CD8-positive, alpha-beta memory T cell (primary cell): ENCODE measurements around the gene CTTNBP2. TPM values are rescaled to one million over a fixed set of nuclear protein-coding genes. Genes with fewer than 3 reads are reported as not detected.

ENCODE experiments used
- CTCF ChIA-PET: fragments of 350-600 bp; sonication (Branson Sonifier 250); formaldehyde crosslinking; loops from one replicate; lab custom pipeline; 2021; ENCODE audit warnings: antibody characterized with exemption; lab: Charles Lee
- POLR2A ChIA-PET: fragments of 350-600 bp; sonication (Branson Sonifier 250); formaldehyde crosslinking; loops from one replicate; lab custom pipeline; 2021; ENCODE audit warnings: antibody characterized with exemption; lab: Charles Lee
- DNase-seq, 5 donors: peaks; one replicate each; pipeline versions ENCODE4 v3.0.0 to v3.0.0-alpha.2; 2020 to 2022; ENCODE audit warnings: mixed read lengths in 1 of 5
- H3K27ac ChIP-seq: one replicate; pipeline ENCODE4 v1.7.0; 2013; ENCODE audit warnings: low read depth, mild to moderate bottlenecking, low read length, moderate library complexity
- H3K27me3 ChIP-seq: 2 replicates; pipeline ENCODE4 v1.7.0; 2013; ENCODE audit warnings: low read length, mild to moderate bottlenecking; ENCODE audit not compliant: insufficient read depth, poor library complexity, severe bottlenecking
- H3K36me3 ChIP-seq: 2 replicates; pipeline ENCODE4 v1.7.0; 2013; ENCODE audit warnings: mild to moderate bottlenecking, low read length, moderate library complexity; ENCODE audit not compliant: insufficient read depth
- H3K4me1 ChIP-seq: 2 replicates; pipeline ENCODE4 v1.7.0; 2013; ENCODE audit warnings: mild to moderate bottlenecking, low read length, moderate library complexity; ENCODE audit not compliant: insufficient read depth
- H3K4me3 ChIP-seq: 2 replicates; pipeline ENCODE4 v1.7.0; 2013; ENCODE audit warnings: mild to moderate bottlenecking, low read length
- H3K9me3 ChIP-seq: 2 replicates; pipeline ENCODE4 v1.7.0; 2013; ENCODE audit warnings: mild to moderate bottlenecking, low read length
- H3K27ac Mint-ChIP-seq, 8 donors: one replicate each; pipeline ENCODE4 v1.8.0; 2020 to 2021; ENCODE audit warnings: mixed read lengths in 8 of 8, mild to moderate bottlenecking in 6 of 8, inconsistent platforms in 3 of 8, moderate library complexity in 3 of 8
- H3K27me3 Mint-ChIP-seq, 2 donors: one replicate each; pipeline ENCODE4 v1.8.0; 2020 to 2021; ENCODE audit warnings: mixed read lengths in 2 of 2, mild to moderate bottlenecking in 1 of 2, moderate library complexity in 1 of 2
- H3K36me3 Mint-ChIP-seq, 3 donors: one replicate each; pipeline ENCODE4 v1.8.0; 2020 to 2021; ENCODE audit warnings: mixed read lengths in 3 of 3, inconsistent platforms in 1 of 3, mild to moderate bottlenecking in 1 of 3
- H3K4me1 Mint-ChIP-seq, 3 donors: one replicate each; pipeline ENCODE4 v1.8.0; 2020 to 2021; ENCODE audit warnings: mixed read lengths in 3 of 3, inconsistent platforms in 1 of 3, mild to moderate bottlenecking in 1 of 3
- H3K4me3 Mint-ChIP-seq, 7 donors: one replicate each; pipeline ENCODE4 v1.8.0; 2020 to 2021; ENCODE audit warnings: mixed read lengths in 7 of 7, mild to moderate bottlenecking in 6 of 7, moderate library complexity in 4 of 7, inconsistent platforms in 2 of 7
- H3K9me3 Mint-ChIP-seq, 5 donors: one replicate each; pipeline ENCODE4 v1.8.0; 2020 to 2022; ENCODE audit warnings: mixed read lengths in 5 of 5, mild to moderate bottlenecking in 3 of 5, moderate library complexity in 2 of 5, inconsistent platforms in 1 of 5
- polyA plus RNA-seq: library from polyadenylated mRNA; unstranded; fragments of 300-500 nt; fragmentation: Illumina TruSeq; gene quantifications from one replicate; pipeline ENCODE4 v1.2.3, GENCODE V29; 2021
- total RNA-seq, 2 experiments: library from RNA; stranded (reverse); gene quantifications; one replicate each; pipeline ENCODE4 v1.2.3, GENCODE V29; 2021

CTTNBP2 gene
- total and polyA plus RNA-seq, 3 experiments from 2014 or later = not detected

DNA sequence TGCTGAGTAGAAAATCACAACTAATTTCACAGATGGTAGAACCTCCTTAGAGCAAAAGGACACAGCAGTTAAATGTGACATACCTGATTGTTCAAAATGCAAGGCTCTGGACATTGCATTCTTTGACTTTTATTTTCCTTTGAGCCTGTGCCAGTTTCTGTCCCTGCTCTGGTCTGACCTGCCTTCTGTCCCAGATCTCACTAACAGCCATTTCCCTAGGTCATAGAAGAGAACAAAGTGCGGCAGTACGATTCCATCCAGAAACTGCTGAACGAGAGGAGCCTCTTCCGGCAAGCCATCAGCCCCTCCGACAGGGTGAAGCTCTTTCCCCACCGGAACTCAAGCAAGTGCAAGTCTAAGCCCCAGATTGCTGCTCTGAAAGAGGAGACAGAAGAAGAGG is 206.6 kb downstream of the CTTNBP2 start:
- POLR2A ChIA-PET = no interaction called here
- no peak overlapping the region for H3K27ac Mint-ChIP-seq
- H3K27ac ChIP-seq = no peak overlapping the region
- no peaks in the 10 kb centered on the region for H3K27me3 Mint-ChIP-seq
- no peaks in the 10 kb centered on the region for H3K36me3 Mint-ChIP-seq
- no peaks in the 10 kb centered on the region for H3K4me1 Mint-ChIP-seq
- no peak overlapping the region for H3K4me3 ChIP-seq
- DNase-seq = no peak
- no peaks in the 10 kb centered on the region for H3K9me3 ChIP-seq
- H3K4me1 ChIP-seq = no peaks in the 10 kb centered on the region
- H3K27me3 ChIP-seq = no peaks in the 10 kb centered on the region
- peaks cover 0 to 3% (median 0%) of the 10 kb centered on the region in 5 donors for H3K9me3 Mint-ChIP-seq
- no peak overlapping the region for H3K4me3 Mint-ChIP-seq
- CTCF ChIA-PET = no interaction called here
- no peaks in the 10 kb centered on the region for H3K36me3 ChIP-seq

- CTCF ChIA-PET = no interaction called here
- Histone ChIP-seq H3K36me3 (no peaks in the 10 kb centered on the region), H3K4me1 (no peaks in the 10 kb centered on the region), H3K27me3 (no peaks in the 10 kb centered on the region), H3K9me3 (no peaks in the 10 kb centered on the region), H3K27ac (no peak overlapping the region), H3K4me3 (no peak overlapping the region)
- H3K36me3 Mint-ChIP-seq = no peaks in the 10 kb centered on the region
- no peaks in the 10 kb centered on the region for H3K4me1 Mint-ChIP-seq
- POLR2A ChIA-PET = no interaction called here
- no peaks in the 10 kb centered on the region for H3K27me3 Mint-ChIP-seq
- H3K27ac Mint-ChIP-seq = no peak overlapping the region
- H3K9me3 Mint-ChIP-seq = peaks cover 0 to 3% (median 0%) of the 10 kb centered on the region in 5 donors
- DNase-seq = no peak
- no peak overlapping the region for H3K4me3 Mint-ChIP-seq
Measured at GRCh38 chr7:117666031-117666430, 207.2 kb downstream of the CTTNBP2 start.

GRCh38 chr7:117665368-117665767 is 207.9 kb downstream of the CTTNBP2 start:
- Histone ChIP-seq H3K36me3 (no peaks in the 10 kb centered on the region), H3K9me3 (no peaks in the 10 kb centered on the region), H3K27me3 (no peaks in the 10 kb centered on the region), H3K27ac (no peak overlapping the region), H3K4me3 (no peak overlapping the region), H3K4me1 (no peaks in the 10 kb centered on the region)
- H3K27me3 Mint-ChIP-seq = no peaks in the 10 kb centered on the region
- ChIA-PET CTCF (no interaction called here), POLR2A (no interaction called here)
- no peaks in the 10 kb centered on the region for H3K4me1 Mint-ChIP-seq
- H3K27ac Mint-ChIP-seq = no peak overlapping the region
- peaks cover 0 to 3% (median 0%) of the 10 kb centered on the region in 5 donors for H3K9me3 Mint-ChIP-seq
- H3K4me3 Mint-ChIP-seq = no peak overlapping the region
- no peak for DNase-seq
- H3K36me3 Mint-ChIP-seq = no peaks in the 10 kb centered on the region

DNA sequence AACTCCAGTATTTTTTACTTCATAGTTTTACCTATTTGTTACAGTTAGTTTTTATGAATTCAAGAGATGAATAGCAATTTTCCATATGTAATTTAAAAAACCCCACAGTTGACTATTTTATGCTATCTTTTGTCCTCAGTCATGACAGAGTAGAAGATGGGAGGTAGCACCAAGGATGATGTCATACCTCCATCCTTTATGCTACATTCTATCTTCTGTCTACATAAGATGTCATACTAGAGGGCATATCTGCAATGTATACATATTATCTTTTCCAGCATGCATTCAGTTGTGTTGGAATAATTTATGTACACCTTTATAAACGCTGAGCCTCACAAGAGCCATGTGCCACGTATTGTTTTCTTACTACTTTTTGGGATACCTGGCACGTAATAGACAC is 209.2 kb downstream of the CTTNBP2 start:
- DNase-seq = no peak
- Mint-ChIP-seq H3K4me3 (no peak overlapping the region), H3K27me3 (no peaks in the 10 kb centered on the region), H3K4me1 (no peaks in the 10 kb centered on the region), H3K36me3 (no peaks in the 10 kb centered on the region), H3K9me3 (peaks cover 0 to 3% (median 0%) of the 10 kb centered on the region in 5 donors), H3K27ac (no peak overlapping the region)
- CTCF ChIA-PET = no interaction called here
- no peak overlapping the region for H3K4me3 ChIP-seq
- no peaks in the 10 kb centered on the region for H3K9me3 ChIP-seq
- H3K4me1 ChIP-seq = no peaks in the 10 kb centered on the region
- POLR2A ChIA-PET = no interaction called here
- H3K36me3 ChIP-seq = no peaks in the 10 kb centered on the region
- H3K27me3 ChIP-seq = no peaks in the 10 kb centered on the region
- no peak overlapping the region for H3K27ac ChIP-seq

DNA sequence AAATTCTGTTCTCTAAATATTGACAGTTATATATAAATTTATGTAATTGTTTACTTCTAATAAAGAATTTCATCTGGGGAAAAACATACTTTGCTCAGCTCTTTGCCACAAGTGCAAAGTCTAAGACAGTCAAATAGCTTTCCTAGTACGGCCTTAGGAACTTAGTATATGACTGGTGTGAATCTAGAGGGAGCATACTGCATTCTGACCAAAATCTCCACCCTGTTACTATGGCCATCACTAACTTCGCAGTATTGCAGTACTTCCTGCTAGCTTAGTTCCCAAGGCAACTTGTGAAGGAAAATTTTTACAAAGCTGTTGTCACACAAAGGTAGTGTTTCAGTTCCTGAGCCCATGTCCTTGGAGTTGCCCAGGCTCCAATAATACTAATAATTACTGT is 211.9 kb downstream of the CTTNBP2 start:
- no peak overlapping the region for H3K27ac ChIP-seq
- no peaks in the 10 kb centered on the region for H3K4me1 Mint-ChIP-seq
- no peaks in the 10 kb centered on the region for H3K27me3 Mint-ChIP-seq
- DNase-seq = no peak
- no peaks in the 10 kb centered on the region for H3K9me3 ChIP-seq
- H3K4me3 Mint-ChIP-seq = no peak overlapping the region
- no peaks in the 10 kb centered on the region for H3K27me3 ChIP-seq
- no peak overlapping the region for H3K27ac Mint-ChIP-seq
- no peaks in the 10 kb centered on the region for H3K36me3 ChIP-seq
- POLR2A ChIA-PET = no interaction called here
- H3K9me3 Mint-ChIP-seq = no peaks in the 10 kb centered on the region
- CTCF ChIA-PET = no interaction called here
- no peaks in the 10 kb centered on the region for H3K36me3 Mint-ChIP-seq
- no peak overlapping the region for H3K4me3 ChIP-seq
- no peaks in the 10 kb centered on the region for H3K4me1 ChIP-seq
